ENCODE measurements around the gene ARTN. TPM values are rescaled to one million over a fixed set of nuclear protein-coding genes. Genes with fewer than 3 reads are reported as not detected.
A peak's percentile ranks its signal among the peaks of the same experiment; 100 is the strongest.

The ARTN gene
- total and polyA plus RNA-seq, 9 of the 15 experiments (the other 6 are each of a cell fraction or from before 2014, with no cell fraction given), result 0.06 to 0.38 TPM; not detected in 7

GRCh38 chr1:43975249-43975961 lies 41.8 kb downstream of the ARTN start (continued):
- TF ChIP-seq MYC (IDR thresholded peaks at IDR 0.05; ENCODE audit: low read depth, low read length) (0 out of 2 replicates have a peak, but pooled peaks have one; percentile 25), MYC (CRISPR knock-in tag; IDR thresholded peaks at IDR 0.05; ENCODE audit: borderline replicate concordance, low read depth) (no peak), XRCC5 (IDR thresholded peaks at IDR 0.05; ENCODE audit: low read depth, low read length) (no peak), ZNF699 (CRISPR knock-in tag; IDR thresholded peaks at IDR 0.05; ENCODE audit: insufficient replicate concordance) (no peak), GABPA (tag; conservative IDR thresholded peaks at IDR 0.05; ENCODE audit: low read depth) (0 out of 2 replicates have a peak, but pooled peaks have one; percentile 8), L3MBTL2 (IDR thresholded peaks at IDR 0.05) (no peak), SMARCB1 (IDR thresholded peaks at IDR 0.05; ENCODE audit: insufficient read length, low read depth) (no peak), CBFA2T3 (IDR thresholded peaks at IDR 0.05) (no peak), MCM2 (IDR thresholded peaks at IDR 0.05; ENCODE audit: low read depth) (no peak), POLR2AphosphoS2 (IDR thresholded peaks at IDR 0.05; ENCODE audit: low read length) (no peak), LARP7 (IDR thresholded peaks at IDR 0.05) (no peak), ZKSCAN3 (CRISPR knock-in tag; IDR thresholded peaks at IDR 0.05) (no peak), GTF2A2 (tag; IDR thresholded peaks at IDR 0.05) (no peak), FOSL1 (tag; conservative IDR thresholded peaks at IDR 0.05) (no peak)
- TF ChIP-seq, protein P1, sequence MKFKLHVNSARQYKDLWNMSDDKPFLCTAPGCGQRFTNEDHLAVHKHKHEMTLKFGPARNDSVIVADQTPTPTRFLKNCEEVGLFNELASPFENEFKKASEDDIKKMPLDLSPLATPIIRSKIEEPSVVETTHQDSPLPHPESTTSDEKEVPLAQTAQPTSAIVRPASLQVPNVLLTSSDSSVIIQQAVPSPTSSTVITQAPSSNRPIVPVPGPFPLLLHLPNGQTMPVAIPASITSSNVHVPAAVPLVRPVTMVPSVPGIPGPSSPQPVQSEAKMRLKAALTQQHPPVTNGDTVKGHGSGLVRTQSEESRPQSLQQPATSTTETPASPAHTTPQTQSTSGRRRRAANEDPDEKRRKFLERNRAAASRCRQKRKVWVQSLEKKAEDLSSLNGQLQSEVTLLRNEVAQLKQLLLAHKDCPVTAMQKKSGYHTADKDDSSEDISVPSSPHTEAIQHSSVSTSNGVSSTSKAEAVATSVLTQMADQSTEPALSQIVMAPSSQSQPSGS (CRISPR knock-in tag; IDR thresholded peaks at IDR 0.05), result no peak
- TF ChIP-seq, protein P2, sequence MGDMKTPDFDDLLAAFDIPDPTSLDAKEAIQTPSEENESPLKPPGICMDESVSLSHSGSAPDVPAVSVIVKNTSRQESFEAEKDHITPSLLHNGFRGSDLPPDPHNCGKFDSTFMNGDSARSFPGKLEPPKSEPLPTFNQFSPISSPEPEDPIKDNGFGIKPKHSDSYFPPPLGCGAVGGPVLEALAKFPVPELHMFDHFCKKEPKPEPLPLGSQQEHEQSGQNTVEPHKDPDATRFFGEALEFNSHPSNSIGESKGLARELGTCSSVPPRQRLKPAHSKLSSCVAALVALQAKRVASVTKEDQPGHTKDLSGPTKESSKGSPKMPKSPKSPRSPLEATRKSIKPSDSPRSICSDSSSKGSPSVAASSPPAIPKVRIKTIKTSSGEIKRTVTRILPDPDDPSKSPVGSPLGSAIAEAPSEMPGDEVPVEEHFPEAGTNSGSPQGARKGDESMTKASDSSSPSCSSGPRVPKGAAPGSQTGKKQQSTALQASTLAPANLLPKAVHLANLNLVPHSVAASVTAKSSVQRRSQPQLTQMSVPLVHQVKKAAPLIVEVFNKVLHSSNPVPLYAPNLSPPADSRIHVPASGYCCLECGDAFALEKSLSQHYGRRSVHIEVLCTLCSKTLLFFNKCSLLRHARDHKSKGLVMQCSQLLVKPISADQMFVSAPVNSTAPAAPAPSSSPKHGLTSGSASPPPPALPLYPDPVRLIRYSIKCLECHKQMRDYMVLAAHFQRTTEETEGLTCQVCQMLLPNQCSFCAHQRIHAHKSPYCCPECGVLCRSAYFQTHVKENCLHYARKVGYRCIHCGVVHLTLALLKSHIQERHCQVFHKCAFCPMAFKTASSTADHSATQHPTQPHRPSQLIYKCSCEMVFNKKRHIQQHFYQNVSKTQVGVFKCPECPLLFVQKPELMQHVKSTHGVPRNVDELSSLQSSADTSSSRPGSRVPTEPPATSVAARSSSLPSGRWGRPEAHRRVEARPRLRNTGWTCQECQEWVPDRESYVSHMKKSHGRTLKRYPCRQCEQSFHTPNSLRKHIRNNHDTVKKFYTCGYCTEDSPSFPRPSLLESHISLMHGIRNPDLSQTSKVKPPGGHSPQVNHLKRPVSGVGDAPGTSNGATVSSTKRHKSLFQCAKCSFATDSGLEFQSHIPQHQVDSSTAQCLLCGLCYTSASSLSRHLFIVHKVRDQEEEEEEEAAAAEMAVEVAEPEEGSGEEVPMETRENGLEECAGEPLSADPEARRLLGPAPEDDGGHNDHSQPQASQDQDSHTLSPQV (IDR thresholded peaks at IDR 0.05), result no peak
- TF ChIP-seq, protein P3, sequence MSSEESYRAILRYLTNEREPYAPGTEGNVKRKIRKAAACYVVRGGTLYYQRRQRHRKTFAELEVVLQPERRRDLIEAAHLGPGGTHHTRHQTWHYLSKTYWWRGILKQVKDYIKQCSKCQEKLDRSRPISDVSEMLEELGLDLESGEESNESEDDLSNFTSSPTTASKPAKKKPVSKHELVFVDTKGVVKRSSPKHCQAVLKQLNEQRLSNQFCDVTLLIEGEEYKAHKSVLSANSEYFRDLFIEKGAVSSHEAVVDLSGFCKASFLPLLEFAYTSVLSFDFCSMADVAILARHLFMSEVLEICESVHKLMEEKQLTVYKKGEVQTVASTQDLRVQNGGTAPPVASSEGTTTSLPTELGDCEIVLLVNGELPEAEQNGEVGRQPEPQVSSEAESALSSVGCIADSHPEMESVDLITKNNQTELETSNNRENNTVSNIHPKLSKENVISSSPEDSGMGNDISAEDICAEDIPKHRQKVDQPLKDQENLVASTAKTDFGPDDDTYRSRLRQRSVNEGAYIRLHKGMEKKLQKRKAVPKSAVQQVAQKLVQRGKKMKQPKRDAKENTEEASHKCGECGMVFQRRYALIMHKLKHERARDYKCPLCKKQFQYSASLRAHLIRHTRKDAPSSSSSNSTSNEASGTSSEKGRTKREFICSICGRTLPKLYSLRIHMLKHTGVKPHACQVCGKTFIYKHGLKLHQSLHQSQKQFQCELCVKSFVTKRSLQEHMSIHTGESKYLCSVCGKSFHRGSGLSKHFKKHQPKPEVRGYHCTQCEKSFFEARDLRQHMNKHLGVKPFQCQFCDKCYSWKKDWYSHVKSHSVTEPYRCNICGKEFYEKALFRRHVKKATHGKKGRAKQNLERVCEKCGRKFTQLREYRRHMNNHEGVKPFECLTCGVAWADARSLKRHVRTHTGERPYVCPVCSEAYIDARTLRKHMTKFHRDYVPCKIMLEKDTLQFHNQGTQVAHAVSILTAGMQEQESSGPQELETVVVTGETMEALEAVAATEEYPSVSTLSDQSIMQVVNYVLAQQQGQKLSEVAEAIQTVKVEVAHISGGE (CRISPR knock-in tag; IDR thresholded peaks at IDR 0.05), result no peak

Data from K562 (cell line).